K562 (cell line): Measurements from ENCODE around the gene CCDC9. TPM values are rescaled to one million over a fixed set of nuclear protein-coding genes. Genes with fewer than 3 reads are reported as not detected.
A peak's percentile ranks its signal among the peaks of the same experiment; 100 is the strongest.

Experiments
- DNMT1 ChIP-seq: fragments of 450-650 bp; IDR thresholded peaks from 2 replicates; pipeline ENCODE4 v1.6.1; 2016; ENCODE audit warnings: antibody characterized with exemption, mild to moderate bottlenecking
- ESRRA ChIP-seq: fragments of 450-650 bp; IDR thresholded peaks from 2 replicates; pipeline ENCODE4 v1.6.1; 2014; ENCODE audit warnings: low read depth, mild to moderate bottlenecking, moderate library complexity, borderline replicate concordance
- EWSR1 ChIP-seq: fragments of 450-650 bp; IDR thresholded peaks from 2 replicates; pipeline ENCODE4 v1.6.1; 2018; ENCODE audit warnings: borderline replicate concordance, mild to moderate bottlenecking, low read depth, moderate library complexity; ENCODE audit not compliant: partially characterized antibody
- KLF13 ChIP-seq: fragments of 450-650 bp; IDR thresholded peaks from 2 replicates; pipeline ENCODE4 v1.6.1; 2016; ENCODE audit warnings: missing genetic modification characterization, low read depth, mild to moderate bottlenecking, missing compliant biosample characterization, moderate library complexity, borderline replicate concordance
- MIER1 ChIP-seq: fragments of 450-650 bp; IDR thresholded peaks from 2 replicates; pipeline ENCODE4 v1.6.1; 2016; ENCODE audit warnings: antibody characterized with exemption, mild to moderate bottlenecking, low read depth
- SRSF3 ChIP-seq: fragments of 200-400 bp; formaldehyde crosslinking; IDR thresholded peaks from 2 replicates; pipeline ENCODE4 v1.6.1; 2016; ENCODE audit warnings: mild to moderate bottlenecking, low read length, moderate library complexity; ENCODE audit not compliant: insufficient read depth
- ZNF263 ChIP-seq: sonication (generic); formaldehyde crosslinking; IDR thresholded peaks from 2 replicates; pipeline ENCODE4 v1.8.0; 2022; ENCODE audit warnings: mild to moderate bottlenecking, missing genetic modification reagents, borderline replicate concordance
- ZSCAN29 ChIP-seq: fragments of 450-650 bp; IDR thresholded peaks from 2 replicates; pipeline ENCODE4 v1.6.1; 2017
- polyA plus RNA-seq, 8 experiments: library from polyadenylated mRNA; depleted of rRNA in 4 of 8; stranded (reverse) in 5 of 8; unstranded in 3 of 8; fragments of >200 nt; fragmentation: Nextera tagmentation in 2 of 8; fragmentation: Illumina TruSeq in 1 of 8; extraction: Ambion mirVana in 2 of 8; extraction: Trizol in 1 of 8; gene quantifications; 2 replicates each; pipeline versions ENCODE4 v1.2.1 to v1.2.3, GENCODE V29; 2011 to 2014; ENCODE audit warnings: inconsistent platforms in 1 of 8, missing spikeins in 1 of 8
- total RNA-seq, 7 experiments: library from RNA; depleted of rRNA in 6 of 7; stranded (reverse); fragments of >200 nt in 6 of 7; fragmentation: Illumina TruSeq in 2 of 7; extraction: Trizol in 2 of 7; gene quantifications; 2 replicates each; pipeline versions ENCODE4 v1.2.1 to v1.2.3, GENCODE V29; 2011 to 2021; ENCODE audit warnings: low replicate concordance in 1 of 7
- TF ChIP-seq, protein P1 (sequence below): sonication (generic); formaldehyde crosslinking; IDR thresholded peaks from 2 replicates; pipeline ENCODE4 v1.8.0; 2022; ENCODE audit warnings: missing genetic modification reagents, mild to moderate bottlenecking, borderline replicate concordance
- TF ChIP-seq, protein P2 (sequence below), 2 experiments: IDR thresholded peaks in 1 of 2; conservative IDR thresholded peaks in 1 of 2; 2 replicates each; pipeline ENCODE4 v1.6.1; 2016; ENCODE audit warnings: low read depth in 2 of 2, mild to moderate bottlenecking in 1 of 2, missing compliant biosample characterization in 1 of 2, missing genetic modification characterization in 1 of 2, moderate library complexity in 1 of 2
- TF ChIP-seq, protein P3 (sequence below), 2 experiments: fragments of 450-650 bp; IDR thresholded peaks; 2 replicates each; pipeline ENCODE4 v1.6.1; 2016; ENCODE audit warnings: mild to moderate bottlenecking in 2 of 2, borderline replicate concordance in 1 of 2, low read depth in 1 of 2, moderate library complexity in 1 of 2
- TF ChIP-seq, protein P4 (sequence below): fragments of 450-650 bp; IDR thresholded peaks from 2 replicates; pipeline ENCODE4 v1.6.1; 2016; ENCODE audit warnings: antibody characterized with exemption

Gene CCDC9
- total and polyA plus RNA-seq, 9 of the 15 experiments (the other 6 are each of a cell fraction or from before 2014, with no cell fraction given): 0.23 to 38.6 (median 8.4) TPM

DNA sequence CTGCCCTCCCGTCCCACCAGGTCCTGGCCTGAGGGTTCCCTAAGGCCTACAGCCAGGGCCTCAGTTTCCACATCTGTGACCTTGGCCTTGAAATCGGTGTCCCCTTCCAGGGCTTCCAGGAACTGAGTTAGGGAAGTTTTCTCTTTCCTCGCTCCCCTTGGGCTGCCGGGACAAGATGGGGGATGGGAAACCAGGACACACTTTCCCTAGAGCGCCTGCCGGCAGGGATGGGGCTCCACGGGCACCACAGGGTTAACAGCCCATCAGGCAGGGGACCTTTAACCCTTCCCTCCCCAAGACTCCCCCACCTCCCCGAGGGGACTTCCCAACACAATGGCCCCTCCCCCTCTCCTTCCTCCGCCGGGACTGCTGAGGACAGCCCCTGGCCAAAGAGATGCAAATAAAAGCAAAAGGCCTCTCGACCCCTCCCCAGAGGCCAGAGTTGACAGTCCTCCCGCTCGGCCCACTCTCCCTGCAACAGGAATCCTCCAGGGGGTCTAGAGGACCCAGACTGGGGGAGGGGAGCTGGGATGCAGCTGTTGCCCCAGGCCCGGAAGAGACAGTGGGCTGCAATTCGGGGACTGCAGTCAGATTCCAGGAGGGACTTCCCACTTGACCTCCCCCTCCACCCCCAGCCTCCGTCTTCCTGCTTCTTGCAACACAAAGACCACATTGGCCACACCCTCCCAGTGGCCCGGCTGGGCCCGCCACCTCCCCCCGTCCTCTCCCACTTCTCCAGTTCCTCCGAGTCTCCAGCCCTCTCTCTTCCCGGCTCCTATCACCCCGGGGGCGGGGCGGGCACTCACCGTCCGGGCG is 28.8 kb upstream of the CCDC9 start (continued):
- TF ChIP-seq EWSR1 (no peak), ZSCAN29 (no peak), DNMT1 (no peak), ZNF263 (CRISPR knock-in tag) (peak; percentile 45; the same call in 1 of the 2 replicates), KLF13 (tag) (0 out of 2 replicates have a peak, but pooled peaks have one; percentile 19), ESRRA (peak; percentile 68; the same call in 1 of the 2 replicates), SRSF3 (no peak), MIER1 (no peak)
- TF ChIP-seq, protein P1, sequence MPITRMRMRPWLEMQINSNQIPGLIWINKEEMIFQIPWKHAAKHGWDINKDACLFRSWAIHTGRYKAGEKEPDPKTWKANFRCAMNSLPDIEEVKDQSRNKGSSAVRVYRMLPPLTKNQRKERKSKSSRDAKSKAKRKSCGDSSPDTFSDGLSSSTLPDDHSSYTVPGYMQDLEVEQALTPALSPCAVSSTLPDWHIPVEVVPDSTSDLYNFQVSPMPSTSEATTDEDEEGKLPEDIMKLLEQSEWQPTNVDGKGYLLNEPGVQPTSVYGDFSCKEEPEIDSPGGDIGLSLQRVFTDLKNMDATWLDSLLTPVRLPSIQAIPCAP (CRISPR knock-in tag): no peak
- TF ChIP-seq, protein P2, sequence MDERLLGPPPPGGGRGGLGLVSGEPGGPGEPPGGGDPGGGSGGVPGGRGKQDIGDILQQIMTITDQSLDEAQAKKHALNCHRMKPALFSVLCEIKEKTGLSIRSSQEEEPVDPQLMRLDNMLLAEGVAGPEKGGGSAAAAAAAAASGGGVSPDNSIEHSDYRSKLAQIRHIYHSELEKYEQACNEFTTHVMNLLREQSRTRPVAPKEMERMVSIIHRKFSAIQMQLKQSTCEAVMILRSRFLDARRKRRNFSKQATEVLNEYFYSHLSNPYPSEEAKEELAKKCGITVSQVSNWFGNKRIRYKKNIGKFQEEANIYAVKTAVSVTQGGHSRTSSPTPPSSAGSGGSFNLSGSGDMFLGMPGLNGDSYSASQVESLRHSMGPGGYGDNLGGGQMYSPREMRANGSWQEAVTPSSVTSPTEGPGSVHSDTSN (CRISPR knock-in tag; IDR thresholded peaks at IDR 0.05; ENCODE audit: low read depth): no peak
- TF ChIP-seq, protein P2 (tag; conservative IDR thresholded peaks at IDR 0.05; ENCODE audit: low read depth): no peak
- TF ChIP-seq, protein P3, sequence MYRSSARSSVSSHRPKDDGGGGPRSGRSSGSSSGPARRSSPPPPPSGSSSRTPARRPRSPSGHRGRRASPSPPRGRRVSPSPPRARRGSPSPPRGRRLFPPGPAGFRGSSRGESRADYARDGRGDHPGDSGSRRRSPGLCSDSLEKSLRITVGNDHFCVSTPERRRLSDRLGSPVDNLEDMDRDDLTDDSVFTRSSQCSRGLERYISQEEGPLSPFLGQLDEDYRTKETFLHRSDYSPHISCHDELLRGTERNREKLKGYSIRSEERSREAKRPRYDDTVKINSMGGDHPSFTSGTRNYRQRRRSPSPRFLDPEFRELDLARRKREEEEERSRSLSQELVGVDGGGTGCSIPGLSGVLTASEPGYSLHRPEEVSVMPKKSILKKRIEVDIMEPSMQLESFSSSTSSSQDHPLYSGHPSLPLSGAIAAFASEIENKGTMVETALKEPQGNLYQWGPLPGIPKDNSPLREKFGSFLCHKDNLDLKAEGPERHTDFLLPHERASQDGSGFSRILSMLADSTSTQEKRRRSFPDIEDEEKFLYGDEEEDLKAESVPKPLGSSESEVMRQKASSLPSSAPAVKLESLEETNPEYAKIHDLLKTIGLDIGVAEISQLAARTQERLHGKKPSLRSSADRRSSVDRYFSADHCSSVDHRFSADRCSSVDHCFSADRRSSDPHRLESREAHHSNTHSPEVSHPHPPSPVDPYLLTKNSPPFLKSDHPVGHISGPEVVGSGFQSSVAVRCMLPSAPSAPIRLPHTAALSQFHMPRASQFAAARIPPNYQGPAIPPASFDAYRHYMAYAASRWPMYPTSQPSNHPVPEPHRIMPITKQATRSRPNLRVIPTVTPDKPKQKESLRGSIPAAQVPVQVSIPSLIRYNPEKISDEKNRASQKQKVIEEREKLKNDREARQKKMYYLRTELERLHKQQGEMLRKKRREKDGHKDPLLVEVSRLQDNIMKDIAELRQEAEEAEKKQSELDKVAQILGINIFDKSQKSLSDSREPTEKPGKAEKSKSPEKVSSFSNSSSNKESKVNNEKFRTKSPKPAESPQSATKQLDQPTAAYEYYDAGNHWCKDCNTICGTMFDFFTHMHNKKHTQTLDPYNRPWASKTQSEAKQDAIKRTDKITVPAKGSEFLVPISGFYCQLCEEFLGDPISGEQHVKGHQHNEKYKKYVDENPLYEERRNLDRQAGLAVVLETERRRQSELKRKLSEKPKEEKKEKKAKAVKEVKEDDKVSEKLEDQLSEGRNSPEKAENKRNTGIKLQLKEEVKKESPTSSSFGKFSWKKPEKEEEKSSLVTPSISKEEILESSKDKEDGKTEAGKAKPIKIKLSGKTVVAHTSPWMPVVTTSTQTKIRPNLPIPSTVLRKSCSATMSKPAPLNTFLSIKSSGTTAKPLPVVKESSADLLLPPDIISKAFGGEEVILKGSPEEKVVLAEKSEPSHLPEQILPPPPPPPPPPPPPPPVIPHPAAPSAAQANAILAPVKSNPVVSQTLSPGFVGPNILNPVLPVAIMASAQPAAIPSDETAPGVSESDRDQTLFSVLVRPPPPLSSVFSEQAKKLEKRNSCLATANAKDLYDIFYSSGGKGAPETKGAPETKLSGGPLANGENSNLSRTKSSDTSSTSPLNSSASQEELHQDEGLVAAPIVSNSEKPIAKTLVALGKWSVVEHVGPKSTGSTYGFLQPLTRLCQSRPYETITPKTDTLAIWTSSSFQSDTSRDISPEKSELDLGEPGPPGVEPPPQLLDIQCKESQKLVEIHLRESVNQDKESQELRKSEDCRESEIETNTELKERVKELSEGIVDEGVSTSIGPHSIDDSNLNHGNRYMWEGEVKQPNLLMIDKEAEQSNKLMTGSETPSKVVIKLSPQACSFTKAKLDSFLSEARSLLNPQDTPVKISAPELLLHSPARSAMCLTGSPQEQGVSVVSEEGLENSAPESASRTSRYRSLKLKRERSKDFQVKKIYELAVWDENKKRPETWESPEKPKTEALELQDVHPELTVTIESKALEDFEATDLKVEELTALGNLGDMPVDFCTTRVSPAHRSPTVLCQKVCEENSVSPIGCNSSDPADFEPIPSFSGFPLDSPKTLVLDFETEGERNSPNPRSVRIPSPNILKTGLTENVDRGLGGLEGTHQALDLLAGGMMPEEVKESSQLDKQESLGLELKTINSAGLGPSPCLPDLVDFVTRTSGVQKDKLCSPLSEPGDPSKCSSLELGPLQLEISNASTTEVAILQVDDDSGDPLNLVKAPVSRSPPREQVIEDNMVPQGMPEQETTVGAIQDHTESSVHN (IDR thresholded peaks at IDR 0.05; ENCODE audit: borderline replicate concordance in 1 of 2, low read depth in 1 of 2): peak in 1 of 2 experiments; percentile 65; a peak in 2 of 4 replicates
- TF ChIP-seq, protein P4, sequence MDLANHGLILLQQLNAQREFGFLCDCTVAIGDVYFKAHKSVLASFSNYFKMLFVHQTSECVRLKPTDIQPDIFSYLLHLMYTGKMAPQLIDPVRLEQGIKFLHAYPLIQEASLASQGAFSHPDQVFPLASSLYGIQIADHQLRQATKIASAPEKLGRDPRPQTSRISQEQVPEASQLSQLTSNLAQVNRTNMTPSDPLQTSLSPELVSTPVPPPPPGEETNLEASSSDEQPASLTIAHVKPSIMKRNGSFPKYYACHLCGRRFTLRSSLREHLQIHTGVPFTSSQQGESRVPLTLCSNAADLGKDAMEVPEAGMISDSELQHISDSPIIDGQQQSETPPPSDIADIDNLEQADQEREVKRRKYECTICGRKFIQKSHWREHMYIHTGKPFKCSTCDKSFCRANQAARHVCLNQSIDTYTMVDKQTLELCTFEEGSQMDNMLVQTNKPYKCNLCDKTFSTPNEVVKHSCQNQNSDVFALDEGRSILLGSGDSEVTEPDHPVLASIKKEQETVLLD: peak; percentile 45
